ENCODE measurements around the gene PRR7.
"Not testable (repeated sequence)": the region's sequence is repeated elsewhere in the genome, so short reads cannot be mapped to it uniquely, and the experiment has no call there.

The PRR7 gene

DNA sequence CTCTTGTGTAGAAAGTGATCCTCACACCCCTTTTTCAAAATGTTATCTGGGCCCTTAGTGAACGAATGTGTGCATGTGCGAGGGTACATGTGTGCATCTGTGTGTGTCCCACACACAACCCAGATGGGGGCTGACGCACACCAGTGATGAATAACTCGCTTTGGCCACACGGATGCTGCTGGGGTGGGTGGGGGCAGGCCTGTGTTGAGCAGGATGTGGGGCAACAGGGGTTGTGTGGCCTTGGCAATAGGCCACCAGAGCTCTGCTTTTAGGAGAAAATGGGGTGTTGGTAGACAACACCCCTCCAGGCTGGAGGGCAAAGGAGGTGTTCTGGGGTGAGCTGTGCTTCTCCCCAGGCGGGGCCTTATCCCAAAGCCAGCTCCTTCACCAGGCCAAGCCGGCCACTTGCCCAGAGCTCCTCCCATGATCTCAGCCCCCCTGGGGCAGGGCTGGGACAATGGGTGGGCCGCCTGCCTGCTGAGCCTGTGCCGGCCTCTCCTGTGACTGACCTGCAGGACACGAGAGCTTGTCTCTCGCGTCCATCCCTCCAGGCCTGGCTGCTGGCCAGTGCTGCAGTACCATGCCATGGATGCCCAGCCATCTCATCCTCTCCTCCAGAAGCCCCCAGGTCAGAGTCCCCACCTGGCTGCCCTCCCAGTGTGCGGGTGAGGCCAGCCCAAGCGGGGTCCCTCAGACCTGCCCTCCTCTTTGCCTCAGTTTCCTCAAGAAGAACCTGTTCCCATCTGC lies 25.2 kb downstream of the PRR7 start:
- no peak for DNase-seq

DNA sequence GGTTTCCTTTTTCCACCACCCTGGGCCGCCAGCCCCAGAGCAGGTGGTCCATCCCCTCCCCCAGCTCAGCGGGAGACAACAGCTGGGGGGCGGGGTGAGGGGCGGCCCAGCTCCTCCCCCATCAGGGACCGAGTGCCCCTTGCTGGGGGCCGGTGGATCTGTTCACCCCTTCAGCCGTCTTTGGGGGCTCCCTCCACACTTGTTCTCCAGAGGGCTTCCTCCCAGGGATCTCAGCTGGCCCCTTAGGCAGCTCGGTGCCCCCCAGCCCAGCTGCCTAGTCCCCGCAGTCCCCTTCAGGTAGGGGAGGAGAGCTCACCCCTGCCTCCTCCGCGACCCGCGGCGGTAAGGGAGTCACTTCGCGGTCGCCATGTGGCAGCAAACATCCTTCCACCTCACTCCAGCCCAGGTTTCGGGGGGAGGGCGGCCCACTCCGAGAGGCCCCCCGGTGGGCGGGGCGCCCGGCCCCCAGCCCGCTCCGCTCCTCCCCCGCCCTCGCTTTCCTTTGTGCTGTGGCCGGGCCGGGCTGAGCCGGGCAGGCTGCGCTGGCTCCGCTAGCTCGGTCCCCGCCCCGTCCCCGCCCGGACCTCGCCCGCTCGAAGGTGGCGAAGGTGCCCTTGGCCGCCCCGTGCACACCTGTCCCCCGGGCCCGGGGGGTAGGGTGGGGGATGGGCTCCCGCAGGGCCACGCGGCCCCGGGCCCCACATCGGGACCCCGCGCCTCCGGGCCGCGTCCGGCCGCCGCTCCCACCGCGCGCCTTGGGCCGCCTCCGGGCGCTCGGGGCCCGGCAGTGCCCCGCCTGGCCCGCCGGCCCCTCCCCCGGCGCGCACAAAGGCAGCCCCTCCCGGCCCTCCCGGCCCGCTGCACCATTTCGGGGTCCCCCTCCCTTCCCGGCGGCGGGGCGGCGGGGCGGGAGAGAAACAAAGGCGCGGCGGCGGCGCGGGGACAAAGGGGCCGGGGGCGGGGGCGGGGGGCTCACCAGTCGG lies 26.1 kb downstream of the PRR7 start:
- DNase-seq = no peak

- peak; percentile 47 for DNase-seq
Observed at GRCh38 chr5:177473443-177474001, 26.9 kb downstream of the PRR7 start, which contains the start of gene DBN1. DBN1 (minus strand) TSS chr5:177473634; CDS start chr5:177473521, 113 bp downstream.

DNA sequence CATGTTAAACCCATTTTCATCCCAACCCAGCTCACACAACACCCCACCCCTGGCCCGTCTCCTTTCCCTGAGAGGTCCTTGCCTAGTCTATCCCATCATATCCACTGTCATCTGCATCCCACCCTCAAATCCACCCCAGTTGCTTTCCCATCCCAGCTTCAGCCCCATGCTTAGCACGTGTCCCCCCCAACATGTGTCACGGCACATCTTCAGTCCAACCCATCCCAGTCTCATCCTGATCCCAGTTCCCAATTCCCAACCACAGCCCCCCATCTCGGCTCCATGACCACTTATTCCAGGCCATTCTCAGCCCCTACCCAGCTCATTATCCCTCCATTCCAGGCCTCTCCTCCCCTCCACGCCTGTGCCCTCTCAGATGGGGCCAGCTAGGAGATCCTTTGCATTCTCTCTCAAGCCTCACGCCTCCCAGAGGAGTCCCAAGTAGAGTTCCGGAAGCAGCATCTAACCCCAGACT lies 27.4 kb downstream of the PRR7 start:
- no peak for DNase-seq

GRCh38 chr5:177474846-177475562 lies 28.4 kb downstream of the PRR7 start:
- DNase-seq = no peak

GRCh38 chr5:177475563-177476427 lies 29.2 kb downstream of the PRR7 start:
- no peak for DNase-seq

DNA sequence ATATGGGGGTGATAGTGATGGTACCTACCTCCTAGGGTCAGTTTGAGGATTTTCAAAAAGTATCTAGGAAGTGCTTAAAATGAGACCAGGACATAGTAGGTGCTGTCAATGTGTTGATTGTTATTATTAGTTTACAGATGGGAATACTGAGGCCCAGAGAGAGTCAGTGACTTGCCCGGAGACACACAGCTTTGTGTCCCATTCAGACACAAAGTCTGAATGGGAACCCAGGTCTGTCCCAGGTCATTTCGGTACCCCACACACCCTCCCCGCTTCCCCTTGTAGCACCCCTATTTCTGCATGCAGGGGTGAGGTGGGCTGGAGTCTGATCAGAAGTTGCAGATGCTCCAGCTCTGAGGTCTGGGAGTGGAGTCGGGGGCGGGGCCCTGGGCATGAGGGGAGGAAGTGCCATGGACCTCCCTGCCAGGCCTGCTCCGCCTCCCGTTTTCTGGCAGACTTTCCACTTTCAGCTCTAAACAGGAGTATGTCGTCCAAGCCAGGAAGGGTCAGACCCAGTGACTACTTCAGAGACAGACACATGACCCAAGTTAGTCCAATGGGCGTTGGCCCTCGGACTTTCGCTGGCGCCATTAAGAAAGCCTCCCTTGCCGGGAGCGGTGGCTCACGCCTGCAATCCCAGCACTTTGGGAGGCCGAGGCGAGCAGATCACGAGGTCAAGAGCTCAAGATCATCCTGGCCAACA lies 30.1 kb downstream of the PRR7 start:
- DNase-seq = no peak

GRCh38 chr5:177477701-177478477 lies 31.3 kb downstream of the PRR7 start:
- no peak for DNase-seq

DNA sequence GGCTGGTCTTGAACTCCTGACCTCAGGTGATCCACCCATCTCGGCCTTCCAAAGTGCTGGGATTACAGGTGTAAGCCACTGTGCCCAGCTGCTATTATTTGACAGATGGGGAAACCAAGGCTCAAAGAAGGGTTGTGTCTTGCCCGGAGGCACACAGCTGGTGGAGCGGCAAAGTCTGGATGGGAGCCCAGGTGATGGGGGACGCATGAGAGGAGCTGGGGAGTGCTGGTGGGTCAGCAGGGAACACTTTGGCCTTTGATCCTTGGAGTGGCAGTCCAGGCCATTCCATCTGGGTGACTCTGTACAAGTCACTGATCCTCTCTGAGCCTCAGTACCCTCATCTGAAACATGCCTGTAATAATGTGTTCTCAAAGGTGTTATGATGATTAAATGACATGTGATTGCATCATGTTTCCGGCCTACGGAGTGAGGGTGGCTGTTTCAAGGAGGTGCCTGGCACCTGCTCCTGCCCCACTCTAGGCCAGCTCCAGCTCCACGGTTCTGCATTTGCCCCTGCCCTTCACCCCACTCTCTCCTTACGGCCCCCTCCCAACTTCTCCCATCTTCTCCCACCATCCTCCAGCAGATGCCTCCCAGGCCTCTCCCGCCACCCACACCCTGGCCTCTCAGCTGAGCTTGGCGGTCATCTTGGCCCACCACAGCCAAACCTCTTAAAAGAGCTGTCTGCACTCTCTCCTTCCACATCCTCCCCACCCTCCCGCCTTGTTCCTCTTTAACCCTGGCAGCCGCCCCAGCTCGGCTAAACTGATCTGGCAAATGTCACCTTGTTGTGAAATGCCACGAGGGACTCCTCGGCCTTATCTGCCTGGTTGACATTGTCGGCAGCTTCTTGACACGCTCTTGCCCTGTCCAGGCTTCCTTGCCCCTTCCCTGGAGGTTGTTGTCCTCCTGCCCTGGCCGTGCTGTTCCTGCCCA lies 32.4 kb downstream of the PRR7 start:
- DNase-seq = no peak

- DNase-seq = no peak
Observed at GRCh38 chr5:177479774-177480173, 33.2 kb downstream of the PRR7 start.

GRCh38 chr5:177482359-177482795 lies 35.8 kb downstream of the PRR7 start:
- no peak for DNase-seq

- no peak for DNase-seq
Observed at GRCh38 chr5:177483042-177483441, 36.4 kb downstream of the PRR7 start.

GRCh38 chr5:177483994-177484901 lies 37.6 kb downstream of the PRR7 start:
- DNase-seq = no peak

DNA sequence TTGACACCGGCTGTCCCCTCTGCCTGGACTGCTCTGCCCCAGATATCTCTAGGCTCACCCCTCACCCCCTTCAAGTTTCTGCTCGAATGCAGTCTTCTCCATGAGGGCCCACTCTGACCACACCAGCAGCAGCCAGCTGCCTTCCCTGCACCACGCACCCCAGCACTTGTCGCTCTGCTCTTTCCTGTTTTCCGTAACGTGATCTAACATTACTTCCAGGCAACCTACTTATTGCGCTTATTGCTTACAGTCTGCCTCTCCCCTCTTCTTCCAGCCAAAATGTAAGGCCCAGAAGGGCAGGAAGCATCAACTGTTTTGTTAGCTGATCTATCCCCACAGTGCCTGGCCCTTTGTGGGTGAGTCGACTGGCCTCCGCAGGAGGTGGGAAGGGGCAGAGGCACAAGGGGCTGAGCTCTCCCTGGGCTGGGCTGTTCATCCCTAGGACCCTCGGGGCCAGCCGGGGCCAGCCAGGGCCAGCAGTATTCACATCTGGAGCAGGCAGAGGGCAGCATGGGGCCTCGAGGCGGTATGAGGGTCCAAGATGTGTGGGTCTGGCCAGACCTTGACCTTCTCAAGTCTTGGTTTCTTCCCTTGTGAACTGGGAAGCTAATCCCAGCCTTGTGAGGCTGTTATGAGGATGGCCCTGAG lies 38.4 kb downstream of the PRR7 start:
- DNase-seq = no peak

GRCh38 chr5:177485753-177486152 lies 39.1 kb downstream of the PRR7 start:
- not testable (repeated sequence) for DNase-seq

- DNase-seq = no peak
Observed at GRCh38 chr5:177486256-177486655, 39.6 kb downstream of the PRR7 start.

DNA sequence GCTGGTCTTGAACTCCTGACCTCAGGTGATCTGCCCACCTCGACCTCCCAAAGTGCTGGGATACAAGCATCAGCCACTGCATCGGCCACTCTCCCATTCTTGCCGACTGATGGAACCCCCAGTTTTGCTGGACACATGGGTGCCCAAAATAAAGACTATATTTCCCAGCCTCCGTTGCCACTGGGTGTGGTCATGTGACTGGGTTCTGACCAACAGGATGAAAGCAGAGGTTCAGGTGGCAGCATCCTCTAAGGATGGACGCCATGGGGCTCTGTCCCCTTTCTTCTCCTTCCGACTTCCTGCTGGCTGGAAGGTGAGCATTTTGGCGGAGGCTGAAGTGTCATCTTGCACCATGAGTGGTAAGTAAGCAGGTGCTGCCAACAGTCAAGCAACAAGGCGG lies 40.5 kb downstream of the PRR7 start:
- no peak for DNase-seq

Data from kidney glomerular epithelial cell (primary cell).